Smooth muscle cell (in vitro differentiated cells): ENCODE measurements around the gene GNG2. TPM values are rescaled to one million over a fixed set of nuclear protein-coding genes. Genes with fewer than 3 reads are reported as not detected.

Experiments used
- DNase-seq: peaks from one replicate; lab custom pipeline; 2025; ENCODE audit not compliant: unreplicated experiment; lab: John Stamatoyannopoulos, UW
- H2AFZ ChIP-seq: fragments of 200-600 bp; sonication (generic); 2 replicates; pipeline ENCODE4 v1.6.0; 2016; ENCODE audit warnings: antibody characterized with exemption, low read depth, mild to moderate bottlenecking
- H3F3A ChIP-seq: fragments of 200-600 bp; sonication (generic); 2 replicates; pipeline ENCODE4 v1.6.0; 2017; ENCODE audit warnings: antibody characterized with exemption, low read depth
- H3K27ac ChIP-seq: fragments of 200-600 bp; sonication (generic); 2 replicates; pipeline ENCODE4 v1.5.1; 2016; ENCODE audit warnings: low read depth, mild to moderate bottlenecking
- H3K27me3 ChIP-seq: fragments of 200-600 bp; sonication (generic); 2 replicates; pipeline ENCODE4 v1.6.1; 2016; ENCODE audit warnings: low read depth, mild to moderate bottlenecking
- H3K36me3 ChIP-seq: fragments of 200-600 bp; sonication (generic); 2 replicates; pipeline ENCODE4 v1.5.1; 2016; ENCODE audit warnings: low read depth
- H3K4me1 ChIP-seq: fragments of 200-600 bp; sonication (generic); 2 replicates; pipeline ENCODE4 v1.5.1; 2016; ENCODE audit warnings: low read depth
- H3K4me2 ChIP-seq: fragments of 200-600 bp; sonication (generic); 2 replicates; pipeline ENCODE4 v1.6.0; 2016; ENCODE audit warnings: mild to moderate bottlenecking
- H3K4me3 ChIP-seq: fragments of 200-600 bp; sonication (generic); 2 replicates; pipeline ENCODE4 v1.5.1; 2016; ENCODE audit warnings: mild to moderate bottlenecking
- H3K79me2 ChIP-seq: fragments of 200-600 bp; sonication (generic); 2 replicates; pipeline ENCODE4 v1.6.0; 2016; ENCODE audit warnings: low read depth, mild to moderate bottlenecking
- H3K9ac ChIP-seq: fragments of 200-600 bp; sonication (generic); 2 replicates; pipeline ENCODE4 v1.6.0; 2016; ENCODE audit warnings: low read depth
- H3K9me3 ChIP-seq: fragments of 200-600 bp; sonication (generic); replicated peaks from 2 replicates; pipeline ENCODE4 v1.5.1; 2016; ENCODE audit warnings: low read depth
- H4K20me1 ChIP-seq: fragments of 200-600 bp; sonication (generic); 2 replicates; pipeline ENCODE4 v1.6.0; 2016; ENCODE audit warnings: low read depth
- WGBS: methylation state at CpG from one replicate; pipeline ENCODE4 v1.1.7; 2016; ENCODE audit warnings: low lambda C conversion rate; 5-methylcytosine and 5-hydroxymethylcytosine counted together
- polyA plus RNA-seq: library from polyadenylated mRNA; unstranded; fragments of >200 nt; fragmentation: Nextera tagmentation; extraction: Ambion mirVana; gene quantifications from 2 replicates; pipeline ENCODE4 v1.2.1, GENCODE V29; 2016
- total RNA-seq: library from RNA; depleted of rRNA; stranded (reverse); fragments of >200 nt; gene quantifications from 2 replicates; pipeline ENCODE4 v1.2.3, GENCODE V29; 2014
- TF ChIP-seq, protein P1 (sequence below): fragments of 200-600 bp; sonication (generic); IDR thresholded peaks from 2 replicates; pipeline ENCODE4 v1.5.1; 2017; ENCODE audit warnings: borderline replicate concordance, mild to moderate bottlenecking, antibody characterized with exemption; ENCODE audit not compliant: insufficient read depth, poor library complexity, severe bottlenecking

GNG2 gene
- total and polyA plus RNA-seq, 2 experiments from 2014 or later = 83.6 to 128 TPM

DNA sequence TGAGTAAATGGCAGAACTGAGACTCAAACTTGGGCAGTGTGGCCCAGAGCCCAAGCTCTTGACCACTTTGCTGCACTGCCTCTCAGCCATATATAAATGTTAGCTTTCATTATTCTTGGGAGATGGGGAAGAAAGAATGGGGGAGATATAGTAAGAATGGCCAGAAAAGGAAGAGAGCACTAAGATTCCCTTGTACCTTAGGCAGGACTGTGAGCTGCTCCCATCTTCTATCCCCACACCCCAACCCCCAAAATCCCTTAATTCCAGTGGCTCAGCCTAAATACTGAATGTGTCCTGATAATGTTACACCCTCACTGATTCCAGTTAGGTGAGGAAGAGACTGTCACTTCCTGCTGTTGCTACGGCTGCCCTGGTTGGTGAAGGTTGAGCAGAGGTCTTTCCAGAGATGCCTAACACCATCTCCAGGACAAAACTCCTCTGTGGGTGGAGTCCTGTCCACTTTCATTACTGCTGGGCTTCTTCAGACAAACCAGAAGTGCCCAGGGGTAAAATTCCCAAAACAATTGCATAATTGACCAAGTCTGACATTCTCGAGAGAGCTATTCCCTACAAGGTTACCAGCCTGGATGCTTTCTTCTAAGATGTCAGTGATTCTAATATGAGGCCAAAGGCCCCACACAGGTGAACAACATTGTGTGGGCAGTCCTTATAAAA lies 51.8 kb downstream of the GNG2 start:
- no peaks in the 10 kb centered on the region for H3K9me3 ChIP-seq
- no peaks in the 10 kb centered on the region for H3K27me3 ChIP-seq
- H3F3A ChIP-seq = no peaks in the 10 kb centered on the region
- H3K36me3 ChIP-seq = no peaks in the 10 kb centered on the region
- peaks cover 49% of the 10 kb centered on the region for H3K79me2 ChIP-seq
- no peak overlapping the region for H3K9ac ChIP-seq
- no peak overlapping the region for H3K27ac ChIP-seq
- no peak overlapping the region for H3K4me2 ChIP-seq
- no peak for DNase-seq
- H2AFZ ChIP-seq = no peak overlapping the region
- no peaks in the 10 kb centered on the region for H3K4me1 ChIP-seq
- 67% methylated on average over 2 of the region's 2 CpGs for WGBS
- TF ChIP-seq, protein P1, sequence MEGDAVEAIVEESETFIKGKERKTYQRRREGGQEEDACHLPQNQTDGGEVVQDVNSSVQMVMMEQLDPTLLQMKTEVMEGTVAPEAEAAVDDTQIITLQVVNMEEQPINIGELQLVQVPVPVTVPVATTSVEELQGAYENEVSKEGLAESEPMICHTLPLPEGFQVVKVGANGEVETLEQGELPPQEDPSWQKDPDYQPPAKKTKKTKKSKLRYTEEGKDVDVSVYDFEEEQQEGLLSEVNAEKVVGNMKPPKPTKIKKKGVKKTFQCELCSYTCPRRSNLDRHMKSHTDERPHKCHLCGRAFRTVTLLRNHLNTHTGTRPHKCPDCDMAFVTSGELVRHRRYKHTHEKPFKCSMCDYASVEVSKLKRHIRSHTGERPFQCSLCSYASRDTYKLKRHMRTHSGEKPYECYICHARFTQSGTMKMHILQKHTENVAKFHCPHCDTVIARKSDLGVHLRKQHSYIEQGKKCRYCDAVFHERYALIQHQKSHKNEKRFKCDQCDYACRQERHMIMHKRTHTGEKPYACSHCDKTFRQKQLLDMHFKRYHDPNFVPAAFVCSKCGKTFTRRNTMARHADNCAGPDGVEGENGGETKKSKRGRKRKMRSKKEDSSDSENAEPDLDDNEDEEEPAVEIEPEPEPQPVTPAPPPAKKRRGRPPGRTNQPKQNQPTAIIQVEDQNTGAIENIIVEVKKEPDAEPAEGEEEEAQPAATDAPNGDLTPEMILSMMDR = no peak
- peaks cover 28% of the 10 kb centered on the region for H4K20me1 ChIP-seq
- H3K4me3 ChIP-seq = no peak overlapping the region

DNA sequence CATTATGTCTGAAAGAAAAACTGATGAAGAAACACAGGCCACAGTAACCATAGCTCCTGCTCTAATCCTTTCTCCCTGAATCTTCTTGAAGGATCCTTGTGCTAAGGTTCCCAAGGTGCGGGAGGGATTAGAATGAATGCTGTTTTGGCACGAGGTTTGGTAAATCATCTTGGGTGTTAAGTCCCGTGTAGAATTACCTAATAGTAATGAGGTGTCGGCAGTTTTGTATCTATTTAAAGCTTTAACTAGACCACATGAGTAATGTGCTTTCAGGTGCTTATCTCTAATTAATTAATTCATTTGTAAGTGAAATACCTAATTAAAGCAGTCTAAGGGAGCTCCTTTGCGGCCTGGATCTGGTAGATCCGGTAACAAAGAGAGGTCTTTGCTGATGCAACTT lies 53.9 kb downstream of the GNG2 start:
- H3K9ac ChIP-seq = no peak overlapping the region
- no peaks in the 10 kb centered on the region for H3K36me3 ChIP-seq
- no peak overlapping the region for H3K4me3 ChIP-seq
- H3K79me2 ChIP-seq = peaks cover 39% of the 10 kb centered on the region
- H3K27me3 ChIP-seq = no peaks in the 10 kb centered on the region
- H4K20me1 ChIP-seq = peaks cover 28% of the 10 kb centered on the region
- no peak for DNase-seq
- TF ChIP-seq, protein P1 = no peak
- H2AFZ ChIP-seq = no peak overlapping the region
- no peaks in the 10 kb centered on the region for H3F3A ChIP-seq
- 73% methylated on average over 6 of the region's 6 CpGs for WGBS
- H3K27ac ChIP-seq = no peak overlapping the region
- H3K9me3 ChIP-seq = no peaks in the 10 kb centered on the region
- no peaks in the 10 kb centered on the region for H3K4me1 ChIP-seq
- no peak overlapping the region for H3K4me2 ChIP-seq

DNA sequence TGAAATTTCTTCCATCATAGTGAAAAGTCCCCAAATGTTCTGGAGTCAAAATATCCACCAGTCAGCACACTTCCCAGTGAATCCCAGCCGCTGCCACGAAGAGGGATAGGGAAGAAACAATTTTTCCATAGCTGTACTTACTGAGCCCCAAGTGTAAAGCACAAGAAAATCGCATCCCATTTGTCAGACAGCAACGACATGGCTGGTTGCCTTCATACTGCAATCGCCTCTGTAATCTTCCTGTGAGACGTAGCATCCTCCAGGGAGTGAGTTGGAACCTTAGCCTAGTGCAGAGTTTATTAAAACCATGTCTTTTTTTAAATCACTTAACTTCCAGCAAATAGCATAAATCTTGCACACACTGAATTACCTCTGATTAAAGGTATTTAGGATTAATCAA lies 56.8 kb downstream of the GNG2 start:
- peaks cover 13% of the 10 kb centered on the region for H3K79me2 ChIP-seq
- H3K9me3 ChIP-seq = no peaks in the 10 kb centered on the region
- no peak for DNase-seq
- no peak overlapping the region for H2AFZ ChIP-seq
- no peak overlapping the region for H3K4me3 ChIP-seq
- no peaks in the 10 kb centered on the region for H3K27me3 ChIP-seq
- WGBS = 93% methylated on average over 6 of the region's 6 CpGs
- no peak overlapping the region for H3K27ac ChIP-seq
- H3K4me2 ChIP-seq = no peak overlapping the region
- H3F3A ChIP-seq = peaks cover 4% of the 10 kb centered on the region
- TF ChIP-seq, protein P1 = no peak
- H3K9ac ChIP-seq = no peak overlapping the region
- peaks cover 28% of the 10 kb centered on the region for H4K20me1 ChIP-seq
- peaks cover 6% of the 10 kb centered on the region for H3K4me1 ChIP-seq
- H3K36me3 ChIP-seq = no peaks in the 10 kb centered on the region

DNA sequence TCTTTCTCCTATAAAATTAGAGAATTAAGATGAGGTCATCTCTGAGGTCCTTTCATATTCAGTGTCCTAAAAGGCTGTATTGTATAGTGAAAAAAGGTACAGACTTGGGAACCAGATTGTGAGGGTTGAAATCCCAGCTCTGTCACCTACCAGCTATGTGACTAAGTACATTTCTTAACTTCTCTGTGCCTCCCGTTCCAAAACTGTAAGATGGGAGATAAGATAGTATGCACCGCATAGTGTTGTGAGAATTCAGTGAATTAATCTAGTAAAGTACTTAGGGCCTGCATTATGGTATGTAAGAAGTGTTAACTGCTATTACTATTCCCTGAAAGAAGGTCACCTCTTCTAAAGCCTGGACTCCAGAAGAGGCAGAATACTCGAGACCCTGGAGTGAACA lies 60.6 kb downstream of the GNG2 start:
- H3K9me3 ChIP-seq = no peaks in the 10 kb centered on the region
- H3K4me2 ChIP-seq = peak overlapping the region; percentile 9
- H3K27ac ChIP-seq = no peak overlapping the region
- 27% methylated on average over 3 of the region's 3 CpGs for WGBS
- H3K79me2 ChIP-seq = peaks cover 26% of the 10 kb centered on the region
- peaks cover 13% of the 10 kb centered on the region for H3F3A ChIP-seq
- peaks cover 21% of the 10 kb centered on the region for H3K4me1 ChIP-seq
- H3K27me3 ChIP-seq = no peaks in the 10 kb centered on the region
- H2AFZ ChIP-seq = no peak overlapping the region
- no peak for DNase-seq
- TF ChIP-seq, protein P1 = no peak
- no peak overlapping the region for H3K9ac ChIP-seq
- no peaks in the 10 kb centered on the region for H3K36me3 ChIP-seq
- no peak overlapping the region for H3K4me3 ChIP-seq
- H4K20me1 ChIP-seq = no peaks in the 10 kb centered on the region
